K562 (cell line): Measurements from ENCODE around the gene EPHA4. TPM values are rescaled to one million over a fixed set of nuclear protein-coding genes. Genes with fewer than 3 reads are reported as not detected.

Experiments
- ATAC-seq: fragments of 200-7000 bp; cut with Tn5 transposase; 3 replicates; pipeline ENCODE4 v1.9.1; 2020; ENCODE audit warnings: moderate library complexity
- BruUV-seq: library from RNA; stranded (reverse); fragments of 400-500 nt; replicated peaks from 2 replicates; lab custom pipeline; 2021; lab: Mats Ljungman, UMichigan
- CTCF ChIA-PET: fragments of 300-600 bp; formaldehyde crosslinking; extraction: SDS; loops from one replicate; lab custom pipeline; 2021; ENCODE audit warnings: low intra/inter-chr PET ratio; lab: Yijun Ruan, JAX
- POLR2A ChIA-PET: fragments of 300-600, 350-650 bp; sonication (Branson Sonifier 250); formaldehyde crosslinking; extraction: SDS; loops from one replicate; lab custom pipeline; 2021; ENCODE audit warnings: antibody characterized with exemption, inconsistent platforms; lab: Yijun Ruan, JAX
- DNase-seq, 4 experiments: peaks; one replicate each; pipeline versions ENCODE4 v3.0.0 to v3.0.0-alpha.2; 2011 to 2018; ENCODE audit warnings: low spot score in 3 of 4, mixed read lengths in 3 of 4; ENCODE audit errors: extremely low read depth in 1 of 4
- FAIRE-seq: peaks from 2 replicates; lab custom pipeline; 2011; peaks lifted over from hg19 to GRCh38; lab: Jason Lieb, UNC
- H2AFZ ChIP-seq: 2 replicates; pipeline ENCODE4 v1.6.0; 2011; ENCODE audit warnings: low read depth, low read length, control low read depth, inconsistent platforms
- H3K27ac ChIP-seq: fragments of 200-600 bp; 3 replicates; pipeline ENCODE4 v1.8.0; 2011; ENCODE audit warnings: low read depth, mild to moderate bottlenecking, control low read depth, inconsistent platforms, low read length, moderate library complexity, mixed read lengths; ENCODE audit errors: extremely low read depth
- H3K27me3 ChIP-seq, 2 experiments: fragments of 300-600 bp in 1 of 2; 2 replicates in 1 of 2; 3 replicates in 1 of 2; pipeline versions ENCODE4 v1.6.0 to v1.8.0; 2011; ENCODE audit warnings: inconsistent platforms in 2 of 2, low read length in 2 of 2, mild to moderate bottlenecking in 1 of 2, mixed read lengths in 1 of 2, moderate library complexity in 1 of 2; ENCODE audit not compliant: control insufficient read depth in 2 of 2, insufficient read depth in 2 of 2
- H3K36me3 ChIP-seq: fragments of 300-600 bp; 3 replicates; pipeline ENCODE4 v1.8.0; 2011; ENCODE audit warnings: mild to moderate bottlenecking, low read length, inconsistent platforms; ENCODE audit not compliant: control insufficient read depth, insufficient read depth
- H3K4me1 ChIP-seq, 2 experiments: fragments of 200-600 bp in 1 of 2; replicated peaks in 1 of 2; 2 replicates in 1 of 2; 3 replicates in 1 of 2; pipeline versions ENCODE4 v1.5.1 to v1.8.0; 2011; ENCODE audit warnings: inconsistent platforms in 2 of 2, low read length in 2 of 2, mild to moderate bottlenecking in 1 of 2, mixed read lengths in 1 of 2, moderate library complexity in 1 of 2; ENCODE audit not compliant: control insufficient read depth in 2 of 2, insufficient read depth in 2 of 2
- H3K4me2 ChIP-seq: 2 replicates; pipeline ENCODE4 v1.6.1; 2011; ENCODE audit warnings: low read length, control low read depth, inconsistent platforms, mixed read lengths; ENCODE audit not compliant: insufficient read depth
- H3K4me3 ChIP-seq: fragments of 200-600 bp; sonication (generic), shearing (Covaris generic); 2 replicates; pipeline ENCODE4 v1.5.1; 2016; ENCODE audit warnings: control low read depth, inconsistent platforms
- H3K79me2 ChIP-seq: fragments of 200-600 bp; 3 replicates; pipeline ENCODE4 v1.8.0; 2011; ENCODE audit warnings: low read length, inconsistent platforms; ENCODE audit not compliant: control insufficient read depth, insufficient read depth
- H3K9ac ChIP-seq, 2 experiments: 2 replicates each; pipeline versions ENCODE4 v1.6.0 to v1.6.1; 2011; ENCODE audit warnings: low read depth in 2 of 2, low read length in 2 of 2, control low read depth in 1 of 2, inconsistent platforms in 1 of 2, mild to moderate bottlenecking in 1 of 2, mixed read lengths in 1 of 2; ENCODE audit not compliant: insufficient read depth in 1 of 2
- H3K9me1 ChIP-seq: one replicate; pipeline ENCODE4 v1.6.0; 2011; ENCODE audit warnings: inconsistent platforms, mild to moderate bottlenecking, low read length, moderate library complexity; ENCODE audit not compliant: control insufficient read depth, insufficient read depth
- H3K9me3 ChIP-seq: replicated peaks from 2 replicates; pipeline ENCODE4 v1.5.1; 2011; ENCODE audit warnings: low read depth, low read length, inconsistent platforms; ENCODE audit not compliant: control insufficient read depth, insufficient read depth
- H4K20me1 ChIP-seq: replicated peaks from 2 replicates; pipeline ENCODE4 v1.6.1; 2011; ENCODE audit warnings: low read length, inconsistent platforms, mixed read lengths; ENCODE audit not compliant: control insufficient read depth, insufficient read depth
- DACH1 ChIP-seq: fragments of 450-650 bp; IDR thresholded peaks from 2 replicates; pipeline ENCODE4 v1.6.1; 2018; ENCODE audit not compliant: partially characterized antibody
- ESRRB ChIP-seq: fragments of 250-450 bp; sonication (Bioruptor Pico); IDR thresholded peaks from 2 replicates; pipeline ENCODE4 v1.5.0; 2020; ENCODE audit warnings: mild to moderate bottlenecking, moderate library complexity, borderline replicate concordance
- HMGN3 ChIP-seq: IDR thresholded peaks from 2 replicates; pipeline ENCODE4 v1.6.1; 2011; ENCODE audit warnings: borderline replicate concordance, low read depth, mild to moderate bottlenecking, mixed read lengths, low read length; ENCODE audit not compliant: insufficient read length; ENCODE audit errors: extremely low read depth
- PURB ChIP-seq: sonication (generic); formaldehyde crosslinking; IDR thresholded peaks from 2 replicates; pipeline ENCODE4 v1.9.0; 2021; ENCODE audit warnings: low read depth, mild to moderate bottlenecking, missing genetic modification reagents
- SIN3B ChIP-seq: fragments of 450-650 bp; IDR thresholded peaks from 2 replicates; pipeline ENCODE4 v1.6.1; 2017; ENCODE audit warnings: low read depth, mild to moderate bottlenecking, moderate library complexity
- SMAD1 ChIP-seq: fragments of 150-350 bp; IDR thresholded peaks from 2 replicates; pipeline ENCODE4 v1.6.1; 2014; ENCODE audit warnings: low read length, low read depth; ENCODE audit not compliant: partially characterized antibody
- TAL1 ChIP-seq: fragments of 450-650 bp; IDR thresholded peaks from 2 replicates; pipeline ENCODE4 v1.6.1; 2016; ENCODE audit warnings: mild to moderate bottlenecking
- U2AF1 ChIP-seq: fragments of 200-400 bp; formaldehyde crosslinking; optimal IDR thresholded peaks from 2 replicates; pipeline ENCODE3; 2017; ENCODE audit warnings: mild to moderate bottlenecking, low read depth, low read length, moderate library complexity
- ZNF696 ChIP-seq: fragments of 250-450 bp; sonication (Bioruptor Pico); conservative IDR thresholded peaks from 2 replicates; pipeline ENCODE4 v1.4.0; 2020; ENCODE audit warnings: mild to moderate bottlenecking, moderate library complexity
- ZNF77 ChIP-seq: fragments of 250-450 bp; sonication (Bioruptor Pico); IDR thresholded peaks from 2 replicates; pipeline ENCODE4 v1.5.0; 2020
- WGBS: fragments of 100-300 bp; shearing (Covaris generic); methylation state at CpG from one replicate; pipeline ENCODE4 v1.1.6; 2016; ENCODE audit warnings: low coverage, mixed read lengths; ENCODE audit not compliant: insufficient coverage; ENCODE audit errors: missing lambda C conversion rate; 5-methylcytosine and 5-hydroxymethylcytosine counted together
- in situ Hi-C: fragments of 300-500 bp; cut with MboI; formaldehyde crosslinking; loops from 4 replicates; pipeline ENCODE4 v1.15.0; 2018; ENCODE audit warnings: inconsistent platforms, mixed read lengths
- intact Hi-C: fragments of 100-400 bp; cut with micrococcal nuclease; formaldehyde crosslinking; loops from 2 replicates; pipeline ENCODE4 v1.14.2; 2022
- polyA plus RNA-seq, 8 experiments: library from polyadenylated mRNA; depleted of rRNA in 4 of 8; stranded (reverse) in 5 of 8; unstranded in 3 of 8; fragments of >200 nt; fragmentation: Nextera tagmentation in 2 of 8; fragmentation: Illumina TruSeq in 1 of 8; extraction: Ambion mirVana in 2 of 8; extraction: Trizol in 1 of 8; gene quantifications; 2 replicates each; pipeline versions ENCODE4 v1.2.1 to v1.2.3, GENCODE V29; 2011 to 2014; ENCODE audit warnings: inconsistent platforms in 1 of 8, missing spikeins in 1 of 8
- total RNA-seq, 7 experiments: library from RNA; depleted of rRNA in 6 of 7; stranded (reverse); fragments of >200 nt in 6 of 7; fragmentation: Illumina TruSeq in 2 of 7; extraction: Trizol in 2 of 7; gene quantifications; 2 replicates each; pipeline versions ENCODE4 v1.2.1 to v1.2.3, GENCODE V29; 2011 to 2021; ENCODE audit warnings: low replicate concordance in 1 of 7
- TF ChIP-seq, protein P1 (sequence below): IDR thresholded peaks from 2 replicates; pipeline ENCODE4 v1.6.1; 2016; ENCODE audit warnings: missing genetic modification characterization, missing compliant biosample characterization
- TF ChIP-seq, protein P2 (sequence below): sonication (generic); formaldehyde crosslinking; IDR thresholded peaks from 2 replicates; pipeline ENCODE4 v1.8.0; 2022; ENCODE audit warnings: mild to moderate bottlenecking, missing genetic modification reagents, borderline replicate concordance
- TF ChIP-seq, protein P3 (sequence below): sonication (generic); formaldehyde crosslinking; IDR thresholded peaks from 2 replicates; pipeline ENCODE4 v1.8.1; 2022; ENCODE audit warnings: missing genetic modification reagents

EPHA4 gene
- total and polyA plus RNA-seq, 9 of the 15 experiments (the other 6 are each of a cell fraction or from before 2014, with no cell fraction given), result 0.07 to 0.09 (median 0.07) TPM; not detected in 6

- no peak overlapping the region for H2AFZ ChIP-seq
- H4K20me1 ChIP-seq, result no peaks in the 10 kb centered on the region
- H3K4me1 ChIP-seq, result no peaks in the 10 kb centered on the region
- intact Hi-C loops, result no loop called here
- ChIA-PET CTCF (no interaction called here), POLR2A (no interaction called here)
- no peaks in the 10 kb centered on the region for H3K27me3 ChIP-seq
- WGBS, result 0% methylated on average over 4 of the region's 4 CpGs
- no peak overlapping the region for H3K4me2 ChIP-seq
- no peak for TF ChIP-seq PURB
- TF ChIP-seq U2AF1, result no peak
- no peak for TF ChIP-seq ZNF696
- TF ChIP-seq, protein P1, sequence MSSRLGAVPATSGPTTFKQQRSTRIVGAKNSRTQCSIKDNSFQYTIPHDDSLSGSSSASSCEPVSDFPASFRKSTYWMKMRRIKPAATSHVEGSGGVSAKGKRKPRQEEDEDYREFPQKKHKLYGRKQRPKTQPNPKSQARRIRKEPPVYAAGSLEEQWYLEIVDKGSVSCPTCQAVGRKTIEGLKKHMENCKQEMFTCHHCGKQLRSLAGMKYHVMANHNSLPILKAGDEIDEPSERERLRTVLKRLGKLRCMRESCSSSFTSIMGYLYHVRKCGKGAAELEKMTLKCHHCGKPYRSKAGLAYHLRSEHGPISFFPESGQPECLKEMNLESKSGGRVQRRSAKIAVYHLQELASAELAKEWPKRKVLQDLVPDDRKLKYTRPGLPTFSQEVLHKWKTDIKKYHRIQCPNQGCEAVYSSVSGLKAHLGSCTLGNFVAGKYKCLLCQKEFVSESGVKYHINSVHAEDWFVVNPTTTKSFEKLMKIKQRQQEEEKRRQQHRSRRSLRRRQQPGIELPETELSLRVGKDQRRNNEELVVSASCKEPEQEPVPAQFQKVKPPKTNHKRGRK, result no peak
- TF ChIP-seq, protein P2, sequence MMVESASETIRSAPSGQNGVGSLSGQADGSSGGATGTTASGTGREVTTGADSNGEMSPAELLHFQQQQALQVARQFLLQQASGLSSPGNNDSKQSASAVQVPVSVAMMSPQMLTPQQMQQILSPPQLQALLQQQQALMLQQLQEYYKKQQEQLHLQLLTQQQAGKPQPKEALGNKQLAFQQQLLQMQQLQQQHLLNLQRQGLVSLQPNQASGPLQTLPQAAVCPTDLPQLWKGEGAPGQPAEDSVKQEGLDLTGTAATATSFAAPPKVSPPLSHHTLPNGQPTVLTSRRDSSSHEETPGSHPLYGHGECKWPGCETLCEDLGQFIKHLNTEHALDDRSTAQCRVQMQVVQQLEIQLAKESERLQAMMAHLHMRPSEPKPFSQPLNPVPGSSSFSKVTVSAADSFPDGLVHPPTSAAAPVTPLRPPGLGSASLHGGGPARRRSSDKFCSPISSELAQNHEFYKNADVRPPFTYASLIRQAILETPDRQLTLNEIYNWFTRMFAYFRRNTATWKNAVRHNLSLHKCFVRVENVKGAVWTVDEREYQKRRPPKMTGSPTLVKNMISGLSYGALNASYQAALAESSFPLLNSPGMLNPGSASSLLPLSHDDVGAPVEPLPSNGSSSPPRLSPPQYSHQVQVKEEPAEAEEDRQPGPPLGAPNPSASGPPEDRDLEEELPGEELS, result no peak
- no peak for TF ChIP-seq HMGN3
- no peak for TF ChIP-seq DACH1
- no peak for TF ChIP-seq SIN3B
- no peak for TF ChIP-seq SMAD1
- TF ChIP-seq ESRRB (CRISPR knock-in tag), result no peak
- no peak for TF ChIP-seq TAL1
- TF ChIP-seq ZNF77 (CRISPR knock-in tag), result no peak
- TF ChIP-seq, protein P3, sequence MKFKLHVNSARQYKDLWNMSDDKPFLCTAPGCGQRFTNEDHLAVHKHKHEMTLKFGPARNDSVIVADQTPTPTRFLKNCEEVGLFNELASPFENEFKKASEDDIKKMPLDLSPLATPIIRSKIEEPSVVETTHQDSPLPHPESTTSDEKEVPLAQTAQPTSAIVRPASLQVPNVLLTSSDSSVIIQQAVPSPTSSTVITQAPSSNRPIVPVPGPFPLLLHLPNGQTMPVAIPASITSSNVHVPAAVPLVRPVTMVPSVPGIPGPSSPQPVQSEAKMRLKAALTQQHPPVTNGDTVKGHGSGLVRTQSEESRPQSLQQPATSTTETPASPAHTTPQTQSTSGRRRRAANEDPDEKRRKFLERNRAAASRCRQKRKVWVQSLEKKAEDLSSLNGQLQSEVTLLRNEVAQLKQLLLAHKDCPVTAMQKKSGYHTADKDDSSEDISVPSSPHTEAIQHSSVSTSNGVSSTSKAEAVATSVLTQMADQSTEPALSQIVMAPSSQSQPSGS, result no peak
- H3K27ac ChIP-seq, result no peak overlapping the region
- no peaks in the 10 kb centered on the region for H3K79me2 ChIP-seq
- in situ Hi-C loops, result no loop called here
- no peaks in the 10 kb centered on the region for H3K36me3 ChIP-seq
- no peak overlapping the region for H3K4me3 ChIP-seq
- no peak for ATAC-seq
- no peak overlapping the region for H3K9ac ChIP-seq
- no peaks in the 10 kb centered on the region for H3K9me1 ChIP-seq
- DNase-seq, result no peak
- no peak for FAIRE-seq
- no TSS peak for BruUV-seq
- H3K9me3 ChIP-seq, result no peaks in the 10 kb centered on the region
Measured at GRCh38 chr2:221561770-221562169, 10.3 kb downstream of the EPHA4 start.
